ENCODE results near the gene NF1. TPM values are rescaled to one million over a fixed set of nuclear protein-coding genes. Genes with fewer than 3 reads are reported as not detected.

Gene NF1
- total RNA-seq, 2 donors from 2014 or later: 62.3 to 68.0 TPM

DNA sequence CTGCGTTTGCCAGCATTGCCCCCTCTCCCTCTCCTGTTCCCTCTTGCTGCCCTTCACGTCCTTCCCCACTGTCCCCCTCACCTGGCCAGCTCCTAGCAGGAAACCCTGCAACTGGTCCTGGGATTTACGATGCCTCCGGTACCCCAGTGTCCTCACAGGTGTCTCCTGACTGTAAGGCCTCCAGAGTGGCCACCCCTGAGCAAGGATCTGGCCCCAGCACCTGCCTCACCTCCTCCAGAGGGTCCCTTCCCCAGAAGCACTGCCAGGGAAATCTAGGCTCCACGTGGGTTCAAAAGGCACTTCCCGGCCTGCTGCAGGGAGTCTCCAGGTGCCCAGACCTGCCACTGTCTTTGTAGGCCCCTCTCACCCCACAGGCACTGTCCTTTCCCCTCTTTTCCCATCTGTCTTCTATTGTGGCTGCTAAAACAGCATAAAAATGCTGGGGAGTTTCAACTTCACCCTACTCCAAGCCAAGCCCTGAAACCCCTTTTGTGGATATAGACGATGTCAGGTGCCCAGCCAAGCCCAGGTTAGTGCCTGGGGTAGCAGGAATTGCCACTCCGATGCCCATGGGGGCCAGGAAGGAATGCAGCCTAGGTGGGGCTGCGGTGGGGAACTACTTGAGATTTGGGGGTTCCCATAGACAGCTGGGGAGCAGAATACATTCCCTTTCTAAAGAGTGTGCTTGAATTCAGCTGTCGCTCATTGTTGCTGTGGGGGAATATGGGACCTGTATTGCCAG is 322.4 kb downstream of the NF1 start:
- Histone ChIP-seq H3K27me3 (replicated peaks; ENCODE audit: insufficient read depth) (no peaks in the 10 kb centered on the region), H3K4me1 (replicated peaks) (no peaks in the 10 kb centered on the region), H3K4me3 (no peak overlapping the region), H3K36me3 (no peaks in the 10 kb centered on the region), H3K27ac (no peak overlapping the region), H3K9me3 (no peaks in the 10 kb centered on the region)
- intact Hi-C loops (cut with DNase I): no loop called here
- WGBS: 84% methylated on average over 10 of the region's 10 CpGs
- TF ChIP-seq, protein P1, sequence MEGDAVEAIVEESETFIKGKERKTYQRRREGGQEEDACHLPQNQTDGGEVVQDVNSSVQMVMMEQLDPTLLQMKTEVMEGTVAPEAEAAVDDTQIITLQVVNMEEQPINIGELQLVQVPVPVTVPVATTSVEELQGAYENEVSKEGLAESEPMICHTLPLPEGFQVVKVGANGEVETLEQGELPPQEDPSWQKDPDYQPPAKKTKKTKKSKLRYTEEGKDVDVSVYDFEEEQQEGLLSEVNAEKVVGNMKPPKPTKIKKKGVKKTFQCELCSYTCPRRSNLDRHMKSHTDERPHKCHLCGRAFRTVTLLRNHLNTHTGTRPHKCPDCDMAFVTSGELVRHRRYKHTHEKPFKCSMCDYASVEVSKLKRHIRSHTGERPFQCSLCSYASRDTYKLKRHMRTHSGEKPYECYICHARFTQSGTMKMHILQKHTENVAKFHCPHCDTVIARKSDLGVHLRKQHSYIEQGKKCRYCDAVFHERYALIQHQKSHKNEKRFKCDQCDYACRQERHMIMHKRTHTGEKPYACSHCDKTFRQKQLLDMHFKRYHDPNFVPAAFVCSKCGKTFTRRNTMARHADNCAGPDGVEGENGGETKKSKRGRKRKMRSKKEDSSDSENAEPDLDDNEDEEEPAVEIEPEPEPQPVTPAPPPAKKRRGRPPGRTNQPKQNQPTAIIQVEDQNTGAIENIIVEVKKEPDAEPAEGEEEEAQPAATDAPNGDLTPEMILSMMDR (IDR thresholded peaks at IDR 0.05): no peak
- TF ChIP-seq POLR2A (IDR thresholded peaks at IDR 0.05): no peak
- no peak for TF ChIP-seq POLR2AphosphoS5 (IDR thresholded peaks at IDR 0.05)
- DNase-seq (ENCODE audit: low spot score): no peak

DNA sequence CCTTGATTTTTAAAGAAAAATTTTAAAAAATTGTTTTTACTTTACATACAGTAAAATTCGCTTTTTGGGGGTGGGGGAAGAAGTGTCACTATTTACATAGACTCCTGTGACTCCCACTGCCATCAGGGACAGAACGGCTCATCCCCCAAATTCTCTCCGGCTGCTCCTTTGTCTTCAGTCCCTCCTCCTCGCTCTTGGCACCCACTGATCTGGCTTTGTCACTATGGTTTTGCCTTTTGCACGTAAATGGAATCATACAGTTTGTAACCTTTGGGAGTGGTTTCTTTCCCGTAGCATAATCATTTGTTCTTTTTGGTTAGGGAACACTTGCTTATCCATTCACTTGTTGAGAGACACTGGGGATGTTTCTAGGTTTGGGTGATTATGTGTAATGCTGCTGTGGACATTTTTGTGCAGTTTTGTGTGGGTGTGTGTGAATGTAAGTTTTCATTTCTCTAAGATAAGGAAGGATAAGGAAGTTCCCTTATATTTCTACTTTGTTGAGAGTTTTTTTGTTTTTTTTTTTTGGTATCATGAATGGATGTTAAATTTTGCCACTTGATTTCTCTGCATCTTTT is 324.1 kb downstream of the NF1 start:
- WGBS: 29% methylated on average over 6 of the region's 6 CpGs
- intact Hi-C loops (cut with DNase I): no loop called here
- H3K27me3 ChIP-seq (replicated peaks; ENCODE audit: insufficient read depth): no peaks in the 10 kb centered on the region
- H3K4me3 ChIP-seq: no peak overlapping the region
- no peaks in the 10 kb centered on the region for H3K4me1 ChIP-seq (replicated peaks)
- H3K9me3 ChIP-seq: no peaks in the 10 kb centered on the region
- H3K27ac ChIP-seq: no peak overlapping the region
- TF ChIP-seq, protein P1 (IDR thresholded peaks at IDR 0.05): no peak
- no peak for TF ChIP-seq POLR2A (IDR thresholded peaks at IDR 0.05)
- no peaks in the 10 kb centered on the region for H3K36me3 ChIP-seq
- DNase-seq (ENCODE audit: low spot score): no peak

DNA sequence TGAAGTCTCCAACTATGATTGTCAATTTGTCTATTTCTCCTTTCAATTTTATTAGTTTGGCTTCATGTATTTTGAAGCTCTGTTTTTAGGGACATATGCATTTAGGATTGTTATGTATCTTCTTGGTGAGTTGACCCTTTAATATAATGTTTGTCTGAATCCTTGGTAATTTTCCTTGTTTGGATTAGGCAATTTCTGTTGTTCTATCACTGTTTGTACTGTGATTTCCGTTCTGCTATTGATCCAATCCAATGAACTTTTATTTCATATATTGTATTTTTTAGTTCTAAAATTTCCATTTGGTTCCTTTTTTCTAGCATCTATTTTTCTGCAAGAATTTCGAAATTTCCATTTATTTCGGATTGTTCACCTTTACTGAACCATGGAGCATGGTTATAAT is 327.7 kb downstream of the NF1 start:
- no peaks in the 10 kb centered on the region for H3K27me3 ChIP-seq (replicated peaks; ENCODE audit: insufficient read depth)
- intact Hi-C loops (cut with DNase I): no loop called here
- H3K4me1 ChIP-seq (replicated peaks): no peaks in the 10 kb centered on the region
- 91% methylated on average over 3 of the region's 3 CpGs for WGBS
- TF ChIP-seq POLR2AphosphoS5 (IDR thresholded peaks at IDR 0.05): no peak
- H3K27ac ChIP-seq: no peak overlapping the region
- H3K9me3 ChIP-seq: no peaks in the 10 kb centered on the region
- no peak overlapping the region for H3K4me3 ChIP-seq
- H3K36me3 ChIP-seq: no peaks in the 10 kb centered on the region
- no peak for DNase-seq (ENCODE audit: low spot score)

DNA sequence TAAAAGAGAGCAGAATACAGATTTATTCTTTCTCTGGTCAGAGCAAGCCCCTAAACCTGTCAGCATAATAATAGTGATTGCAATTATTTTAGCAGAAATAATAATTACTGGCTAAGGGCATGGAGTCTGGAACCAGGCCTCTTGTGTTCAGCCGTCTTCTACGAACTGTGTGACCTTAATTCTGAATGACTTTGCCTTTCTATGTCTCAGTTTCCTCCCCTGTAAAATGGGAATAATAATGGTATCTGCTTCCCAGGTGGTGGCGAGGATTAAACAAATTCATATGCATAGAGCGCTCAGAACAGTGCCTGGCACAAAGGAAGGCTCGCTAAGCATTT is 330.1 kb downstream of the NF1 start:
- Histone ChIP-seq H3K36me3 (no peaks in the 10 kb centered on the region), H3K9me3 (no peaks in the 10 kb centered on the region), H3K27me3 (replicated peaks; ENCODE audit: insufficient read depth) (no peaks in the 10 kb centered on the region), H3K27ac (no peak overlapping the region), H3K4me1 (replicated peaks) (no peaks in the 10 kb centered on the region), H3K4me3 (no peak overlapping the region)
- no peak for TF ChIP-seq POLR2A (IDR thresholded peaks at IDR 0.05)
- TF ChIP-seq, protein P1 (IDR thresholded peaks at IDR 0.05): no peak
- no peak for TF ChIP-seq POLR2AphosphoS5 (IDR thresholded peaks at IDR 0.05)
- 76% methylated on average over 5 of the region's 5 CpGs for WGBS
- DNase-seq (ENCODE audit: low spot score): no peak
- intact Hi-C loops (cut with DNase I): no loop called here

DNA sequence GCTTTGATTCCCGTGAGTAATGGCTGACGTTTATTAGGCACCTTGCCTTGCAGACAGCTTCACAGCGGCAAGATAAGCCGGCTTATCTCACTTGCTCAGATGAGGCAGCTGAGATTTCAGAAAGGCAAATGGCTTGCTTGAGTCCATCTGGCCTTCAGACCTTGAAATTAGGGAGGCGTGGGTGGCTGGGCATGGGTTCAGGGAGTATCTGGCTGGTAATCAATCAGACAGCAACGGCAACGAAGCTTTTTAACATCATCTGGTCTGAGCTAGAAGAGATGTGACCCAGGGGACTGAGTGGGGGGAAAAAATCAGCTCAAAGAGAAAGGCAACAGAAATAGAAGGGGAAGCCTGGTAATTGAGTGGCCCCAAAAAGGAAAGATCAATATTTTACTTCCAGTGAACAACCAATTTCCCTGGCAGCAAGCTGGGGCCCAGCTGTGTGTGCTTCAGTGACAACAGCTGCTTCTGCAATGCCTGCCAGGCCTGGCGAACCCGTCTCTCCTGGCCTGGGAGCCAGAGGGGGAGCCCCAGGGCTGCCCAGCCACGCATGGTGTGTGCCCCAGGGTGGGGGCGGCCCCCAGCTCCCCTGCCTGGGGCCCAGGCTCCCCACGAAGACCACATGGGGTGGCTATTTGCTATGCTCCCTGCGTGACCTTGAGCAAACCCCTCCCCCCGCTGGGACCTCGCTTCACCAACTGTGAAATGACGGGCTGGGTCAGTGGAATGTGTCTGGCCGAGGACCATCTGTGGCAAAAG is 330.7 kb downstream of the NF1 start:
- DNase-seq (ENCODE audit: low spot score): no peak
- Histone ChIP-seq H3K4me3 (no peak overlapping the region), H3K4me1 (replicated peaks) (no peaks in the 10 kb centered on the region), H3K9me3 (no peaks in the 10 kb centered on the region), H3K36me3 (no peaks in the 10 kb centered on the region), H3K27me3 (replicated peaks; ENCODE audit: insufficient read depth) (no peaks in the 10 kb centered on the region), H3K27ac (no peak overlapping the region)
- WGBS: 54% methylated on average over 17 of the region's 17 CpGs
- intact Hi-C loops (cut with DNase I): no loop called here
- TF ChIP-seq, protein P1 (IDR thresholded peaks at IDR 0.05): no peak
- TF ChIP-seq POLR2AphosphoS5 (IDR thresholded peaks at IDR 0.05): no peak
- no peak for TF ChIP-seq POLR2A (IDR thresholded peaks at IDR 0.05)

Small RNA genes lying within 50 kb of the gene (microRNA-seq; reads per million reads assigned to microRNA genes)
- not detected for gene MIR4733

Small RNA genes lying within 50 kb of the gene (small RNA-seq; reads per million reads assigned to genes)
- gene MIR4733: 0 reads per million in 2 donors

Other genes starting within 250 kb of the NF1 start
- gene TEFM, start 188.7 kb upstream of the NF1 start, total RNA-seq: 1 to 10 TPM; 4.4 to 8.6 TPM
- gene ADAP2, start 173.0 kb upstream of the NF1 start, total RNA-seq: 10 to 100 TPM in 1 of 2 donors, 1 to 10 TPM in 1; 5.8 to 12.3 TPM
- 10 to 100 TPM; 32.1 to 39.3 TPM for gene RNF135, start 123.9 kb upstream of the NF1 start, total RNA-seq
- not detected for gene OMG, start 202.3 kb downstream of the NF1 start, total RNA-seq
- gene EVI2B, start 219.1 kb downstream of the NF1 start, total RNA-seq: 1 to 10 TPM; 4.6 to 8.9 TPM
- 1 to 10 TPM; 2.6 to 4.9 TPM for gene EVI2A, start 226.6 kb downstream of the NF1 start, total RNA-seq

Measured in prostate gland (tissue), 2 donors.